OCI-M1 (cell line): ENCODE results near the gene ZNF614.
A peak's percentile ranks its signal among the peaks of the same experiment; 100 is the strongest.
"Not testable (repeated sequence)": the region's sequence is repeated elsewhere in the genome, so short reads cannot be mapped to it uniquely, and the experiment has no call there.

Experiments
- DNase-seq: peaks from one replicate; lab custom pipeline; 2025; lab: John Stamatoyannopoulos, UW

Gene ZNF614

DNA sequence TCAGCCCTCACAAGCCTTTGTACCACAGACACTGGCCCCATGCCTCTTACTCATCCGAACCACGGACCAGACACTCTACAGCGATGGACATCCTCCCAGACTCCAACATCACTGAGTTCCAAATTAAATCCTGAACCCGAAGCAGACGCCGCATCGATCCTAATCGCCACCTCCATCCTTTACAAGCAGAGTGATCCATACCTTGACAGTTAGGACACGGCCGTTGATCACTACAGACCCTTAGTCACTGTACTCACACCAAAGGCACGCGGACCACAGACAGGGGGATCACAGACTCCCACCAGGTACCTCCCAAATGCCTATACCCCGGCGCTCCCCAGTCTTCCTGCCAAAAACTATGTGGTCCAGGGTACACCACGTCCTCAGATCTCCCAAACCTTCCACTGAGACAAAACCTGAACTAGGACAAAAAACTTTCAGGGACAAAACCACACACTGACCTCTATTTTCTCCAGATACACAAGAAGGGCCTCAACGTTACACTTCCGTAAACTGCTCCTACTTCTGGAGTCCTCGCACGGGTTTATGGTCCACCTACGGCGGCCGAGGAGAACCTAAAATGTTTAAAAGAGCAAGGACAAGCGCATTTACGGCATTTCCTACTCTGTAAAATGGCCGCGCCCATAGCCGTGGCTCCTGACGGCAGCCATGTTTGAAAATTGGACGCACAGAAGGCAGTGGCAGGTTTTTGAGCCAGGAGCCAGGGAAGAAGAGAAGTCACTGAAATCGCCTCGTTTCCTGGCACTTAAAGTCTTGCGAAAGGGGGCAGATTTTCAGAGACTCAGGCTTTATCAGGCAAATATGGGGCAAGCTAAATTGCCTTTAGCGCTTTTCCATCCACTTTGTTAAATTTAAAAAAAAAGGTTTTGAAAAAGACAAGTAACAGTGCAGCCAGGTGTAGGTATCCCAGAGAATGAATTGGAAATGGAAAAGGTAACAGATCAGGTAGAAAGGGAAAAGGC, 41.6 kb downstream of the ZNF614 start, which contains the start of gene ZNF350:
ZNF350 (minus strand) TSS at position 532 of the 983 bp plus-strand sequence. CDS start 12,480 bp downstream, outside the sequence.
- DNase-seq: peak; percentile 98

DNA sequence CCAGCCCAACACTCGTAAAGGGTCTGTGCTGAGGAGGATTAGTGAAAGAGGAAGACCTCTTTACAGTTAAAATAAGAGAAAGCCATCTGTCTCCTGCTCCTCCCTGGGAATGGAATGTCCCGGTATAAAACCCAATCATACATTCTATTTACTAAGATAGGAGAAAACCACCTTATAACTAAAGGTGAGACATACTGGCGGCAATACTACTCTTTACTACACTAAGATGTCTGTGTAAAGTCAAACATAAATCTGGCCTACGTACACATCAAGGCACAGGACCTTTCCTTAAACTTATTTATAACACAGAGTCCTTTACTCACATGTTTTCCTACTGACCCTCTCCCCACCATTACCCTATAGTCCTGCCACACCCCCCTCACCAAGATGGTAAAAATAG, 44.8 kb downstream of the ZNF614 start:
- DNase-seq: no peak

DNA sequence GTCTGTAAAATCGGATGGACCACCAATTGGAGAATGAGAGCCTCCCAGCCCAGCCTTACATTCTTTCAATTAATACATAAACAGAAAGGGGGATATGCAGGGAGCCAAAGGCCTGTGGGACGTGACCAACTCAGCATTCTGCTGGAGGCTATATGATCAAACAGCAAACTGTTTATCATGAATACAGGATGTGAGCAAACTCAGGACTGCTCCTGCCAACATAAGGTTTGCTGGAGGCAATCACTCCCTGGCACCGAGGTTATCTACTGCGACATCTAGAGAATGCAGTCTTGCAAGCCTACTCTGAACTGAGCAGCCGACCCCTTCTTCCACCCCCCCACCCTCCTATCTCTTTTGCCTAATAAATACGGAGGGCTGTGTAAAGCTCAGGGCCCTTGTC, 47.3 kb downstream of the ZNF614 start:
- DNase-seq: not testable (repeated sequence)

DNA sequence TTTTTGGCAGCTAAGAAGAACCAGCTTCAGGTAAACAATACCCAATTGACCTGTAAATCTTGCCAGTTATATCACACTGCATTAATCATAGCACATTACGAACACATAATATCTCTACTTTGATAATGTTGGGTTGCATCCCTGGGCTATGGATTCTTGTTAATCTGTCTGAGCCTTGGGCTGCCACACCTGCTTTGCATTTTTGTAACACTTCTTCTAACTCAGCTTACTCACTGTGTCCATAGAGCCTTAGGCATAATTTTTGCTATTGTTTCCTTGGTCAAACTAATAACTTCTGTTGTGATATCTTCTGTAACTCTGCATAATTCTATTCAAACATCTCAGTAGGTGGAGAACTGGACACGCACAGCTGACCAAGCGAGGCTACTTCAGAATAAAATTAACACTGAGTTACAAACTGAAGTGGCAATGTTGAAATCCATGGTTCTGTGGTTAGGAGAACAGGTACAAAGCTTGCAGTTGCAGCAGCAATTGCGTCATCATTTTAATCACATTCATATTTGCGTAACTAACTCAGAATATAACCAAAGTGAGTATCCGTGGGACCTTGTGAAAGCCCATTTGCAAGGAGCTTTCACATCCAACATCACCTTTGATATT, 48.0 kb downstream of the ZNF614 start:
- DNase-seq: peak; percentile 27

DNA sequence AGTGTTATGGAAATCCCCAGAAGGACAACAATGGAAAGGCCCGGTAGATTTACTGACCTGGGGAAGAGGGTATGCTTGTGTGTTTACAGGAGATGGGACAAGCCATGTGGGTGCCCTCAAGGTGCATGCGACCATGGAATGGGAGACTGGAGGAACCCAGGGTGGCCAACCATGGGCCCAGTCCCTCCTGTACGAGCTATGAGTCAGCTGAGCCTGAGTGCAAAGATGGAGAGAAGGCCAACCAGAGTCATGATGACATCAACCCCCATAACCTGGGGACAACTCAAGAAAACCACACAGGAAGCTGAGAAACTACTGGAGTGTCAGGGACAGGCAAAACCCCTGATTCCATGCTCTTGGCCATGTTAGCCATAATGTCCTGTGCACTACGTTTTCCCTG, 49.3 kb downstream of the ZNF614 start:
- no peak for DNase-seq

DNA sequence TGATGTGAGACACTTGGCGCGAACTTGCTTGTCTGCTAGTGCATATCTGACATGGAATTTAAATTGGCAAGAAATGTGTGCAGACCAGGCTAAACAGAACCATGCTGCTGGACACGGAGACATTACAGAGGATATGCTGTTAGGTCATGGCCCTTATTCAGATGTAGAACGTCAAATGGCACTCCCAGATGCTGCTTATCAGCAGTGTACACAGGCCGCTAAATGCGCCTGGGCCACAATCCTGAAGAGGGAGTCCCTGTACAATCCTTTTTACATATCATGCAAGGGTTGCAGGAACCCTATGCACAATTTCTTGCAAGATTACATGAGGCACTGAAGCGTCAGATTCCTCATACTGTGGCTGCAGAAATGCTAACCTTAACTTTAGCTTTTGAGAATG, 50.8 kb downstream of the ZNF614 start:
- DNase-seq: no peak

DNA sequence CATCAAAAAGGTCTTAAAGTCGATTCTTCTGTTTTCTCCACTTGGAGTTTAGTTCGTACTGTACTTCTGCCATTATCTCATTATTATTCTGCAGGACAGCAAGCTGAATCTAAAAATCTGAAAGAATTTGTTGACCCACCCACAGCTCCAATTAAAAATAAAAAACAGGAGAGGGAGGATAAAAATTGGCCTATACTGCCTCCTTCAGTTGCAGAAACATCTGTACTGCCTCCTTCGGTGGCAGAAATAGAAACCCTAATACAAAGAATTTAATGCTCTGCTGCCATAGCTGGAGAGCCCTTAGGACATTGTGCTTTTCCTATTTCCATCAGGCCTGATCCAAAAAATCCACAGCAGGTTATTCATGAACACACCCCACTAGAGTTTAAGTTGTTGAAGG, 51.3 kb downstream of the ZNF614 start:
- no peak for DNase-seq

DNA sequence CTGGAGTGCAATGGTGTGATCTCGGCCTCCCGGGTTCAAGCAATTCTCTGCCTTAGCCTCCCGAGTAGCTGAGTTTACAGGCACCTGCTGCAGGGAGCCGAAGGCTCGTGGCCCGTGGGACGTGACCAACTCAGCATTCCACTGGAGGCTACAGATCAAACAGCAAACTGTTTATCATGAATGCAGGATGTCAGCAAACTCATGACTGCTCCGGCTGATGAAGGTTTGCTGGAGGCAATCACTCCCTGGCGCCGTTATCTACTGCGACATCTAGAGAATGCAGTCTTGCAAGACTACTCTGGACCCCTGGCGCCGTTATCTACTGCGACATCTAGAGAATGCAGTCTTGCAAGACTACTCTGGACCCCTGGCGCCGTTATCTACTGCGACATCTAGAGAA, 52.4 kb downstream of the ZNF614 start:
- DNase-seq: not testable (repeated sequence)

DNA sequence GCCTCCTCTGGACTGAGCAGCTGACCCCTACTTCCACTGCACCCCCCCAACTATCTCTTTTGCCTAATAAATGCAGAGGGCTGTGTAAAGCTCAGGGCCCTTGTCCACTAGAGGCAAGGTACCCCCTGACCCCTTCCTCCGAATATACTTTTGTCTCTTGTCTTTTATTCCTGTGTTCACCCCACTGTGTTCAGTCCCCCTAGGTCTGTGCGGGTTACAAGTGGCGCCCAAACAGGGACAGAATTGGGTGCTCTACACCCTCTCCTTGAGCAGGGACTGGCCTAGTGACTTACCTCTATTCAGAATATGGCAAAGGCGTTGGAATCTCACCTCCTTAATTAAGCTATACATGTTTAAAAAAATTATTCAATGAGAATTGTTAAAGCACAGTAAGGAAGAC, 56.6 kb downstream of the ZNF614 start:
- DNase-seq: peak; percentile 23

DNA sequence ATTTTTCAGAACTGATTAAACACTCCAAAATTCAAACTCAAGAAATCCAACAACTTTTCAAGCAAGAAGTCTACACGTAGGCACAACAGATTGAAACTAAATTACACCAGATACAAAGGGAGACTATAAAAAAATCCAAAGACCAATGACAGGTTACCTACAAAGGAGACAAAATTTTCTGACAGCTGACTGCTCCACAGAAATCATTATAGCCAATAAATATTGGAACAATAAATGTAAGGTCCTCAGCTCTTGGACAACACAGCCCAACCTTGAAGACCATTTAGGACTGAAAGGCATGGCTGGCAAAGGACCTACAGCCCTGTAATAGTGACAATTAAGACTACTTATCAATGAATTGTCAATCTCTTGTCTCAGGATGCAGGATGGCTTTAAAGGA, 57.5 kb downstream of the ZNF614 start:
- no peak for DNase-seq

DNA sequence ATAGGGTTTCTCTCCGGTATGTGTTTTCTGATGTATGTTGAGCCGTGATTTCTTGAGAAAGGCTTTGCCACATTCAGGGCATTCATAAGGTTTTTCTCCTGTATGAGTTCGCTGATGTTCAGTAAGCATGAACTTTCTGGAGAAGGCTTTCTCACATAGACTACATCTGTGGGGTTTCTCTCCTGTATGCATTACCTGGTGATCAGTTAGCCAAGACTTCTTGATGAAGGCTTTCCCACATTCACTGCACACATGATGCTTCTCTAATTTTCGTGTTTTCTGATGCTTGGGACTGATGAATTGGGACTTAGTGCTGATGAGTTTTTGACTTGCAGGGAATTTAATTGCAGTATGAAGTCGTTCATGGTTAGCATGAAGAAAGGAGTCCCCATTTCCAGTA, 62.6 kb downstream of the ZNF614 start:
- DNase-seq: no peak
